AML-193 (cell line): ENCODE data around the gene SHQ1.

Experiments
- DNase-seq, 2 experiments: peaks; one replicate each; lab custom pipeline; 2025; lab: John Stamatoyannopoulos, UW

SHQ1 gene

GRCh38 chr3:72848703-72849081 is 447 bp upstream of the SHQ1 start:
- DNase-seq = peak; percentile 72 to 87

DNA sequence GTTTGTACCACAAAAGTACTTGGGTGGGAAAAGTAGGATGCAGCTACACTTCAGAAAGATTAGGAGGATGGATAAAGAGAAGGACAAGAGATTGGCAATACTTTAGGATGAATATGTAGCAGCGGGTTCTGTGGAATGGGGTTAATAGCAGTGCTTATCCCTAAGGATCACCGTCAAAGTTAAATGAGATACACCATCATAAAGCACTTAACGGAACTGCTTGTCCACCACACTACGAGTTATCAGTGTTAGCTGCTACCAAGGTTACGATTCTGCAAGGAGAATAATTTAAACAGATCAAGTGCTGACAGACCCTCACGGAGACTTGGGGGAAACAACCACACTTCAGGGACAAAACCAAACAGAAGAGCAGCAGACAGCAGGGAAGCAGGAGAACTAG is 963 bp downstream of the SHQ1 start:
- DNase-seq = peak; percentile 21 to 24

- no peak for DNase-seq
Measured at GRCh38 chr3:72846166-72846565, 2.1 kb downstream of the SHQ1 start.

DNA sequence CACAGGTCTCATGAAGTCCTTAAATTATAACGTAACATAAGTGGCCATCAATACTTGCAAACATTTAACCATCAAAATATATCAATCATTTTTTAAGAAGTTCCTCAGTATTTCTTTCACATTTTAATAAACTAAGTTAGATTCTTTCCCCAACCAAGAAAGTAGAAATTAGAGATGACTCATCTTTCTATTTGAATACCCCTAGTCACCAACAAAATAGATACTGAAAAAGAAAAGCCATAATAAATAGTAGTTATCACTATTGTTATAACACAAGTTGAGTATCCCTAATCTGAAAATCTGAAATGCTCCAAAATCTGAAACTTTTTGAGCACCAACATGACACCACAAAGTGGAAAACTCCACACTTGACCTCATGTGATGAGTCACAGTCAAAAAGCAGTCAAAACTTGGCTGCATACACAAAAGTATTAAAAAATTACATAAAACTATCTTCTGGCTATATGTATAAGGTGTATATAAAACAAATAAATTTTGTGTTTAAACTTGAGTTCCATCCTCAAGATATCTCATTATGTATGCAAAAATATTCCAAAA is 3.7 kb downstream of the SHQ1 start:
- DNase-seq = no peak

GRCh38 chr3:72839057-72839456 is 9.2 kb downstream of the SHQ1 start:
- DNase-seq = no peak

- no peak for DNase-seq
Measured at GRCh38 chr3:72836923-72837322, 11.3 kb downstream of the SHQ1 start.

GRCh38 chr3:72836416-72836815 is 11.8 kb downstream of the SHQ1 start:
- no peak for DNase-seq

DNA sequence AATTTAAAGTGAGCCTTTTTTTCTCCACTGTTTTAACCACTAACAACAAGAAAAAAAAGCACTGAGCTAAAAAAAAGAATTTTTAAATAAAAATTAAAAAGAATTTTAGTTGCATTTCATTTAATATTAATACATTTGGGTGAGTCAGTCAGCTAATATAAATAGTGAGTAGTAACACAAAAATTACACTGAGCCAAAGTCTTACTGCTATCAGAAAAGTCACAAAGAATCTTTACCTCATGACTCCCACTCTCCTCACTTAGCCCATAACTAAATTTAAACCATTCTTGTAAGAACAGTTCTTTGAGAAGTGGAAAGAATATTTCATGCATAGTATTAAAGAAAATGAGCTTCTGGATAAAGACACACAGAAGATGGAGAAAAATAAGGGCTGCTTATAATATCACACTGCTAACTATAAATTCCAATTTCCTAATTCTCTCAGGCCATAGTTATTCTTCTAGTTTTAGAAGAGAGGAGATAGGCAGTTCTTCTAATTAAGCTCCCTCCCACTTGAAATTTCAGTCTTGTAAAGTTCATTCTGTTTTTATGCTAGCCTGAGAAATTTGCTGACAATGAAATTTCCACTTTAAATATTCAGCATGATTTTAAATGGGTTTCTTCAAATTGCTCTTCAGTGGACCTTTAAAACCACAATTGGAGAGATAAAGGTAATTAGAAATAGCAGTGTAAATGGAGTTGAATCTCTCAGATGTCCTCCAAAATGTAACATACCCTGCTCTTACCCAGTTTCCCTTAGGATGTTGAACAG is 17.6 kb downstream of the SHQ1 start:
- no peak for DNase-seq

DNA sequence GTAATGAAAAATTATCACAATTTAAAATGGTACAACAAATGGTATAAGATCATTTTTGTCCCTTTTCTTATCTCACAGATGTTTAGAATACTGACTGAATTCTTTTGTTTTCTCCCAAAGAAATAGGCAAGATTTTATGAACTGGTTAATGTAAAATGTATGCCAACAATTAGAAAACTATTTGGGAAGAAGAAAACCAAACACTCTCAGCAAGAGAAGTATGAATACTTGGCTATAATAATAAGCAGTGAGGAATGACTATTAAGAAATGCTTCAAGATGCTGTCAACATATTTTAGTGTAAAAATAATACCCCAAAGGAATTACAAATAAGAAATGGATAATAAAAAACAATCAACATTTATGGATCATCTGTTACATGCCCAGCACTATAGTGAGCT is 18.5 kb downstream of the SHQ1 start:
- DNase-seq = no peak

DNA sequence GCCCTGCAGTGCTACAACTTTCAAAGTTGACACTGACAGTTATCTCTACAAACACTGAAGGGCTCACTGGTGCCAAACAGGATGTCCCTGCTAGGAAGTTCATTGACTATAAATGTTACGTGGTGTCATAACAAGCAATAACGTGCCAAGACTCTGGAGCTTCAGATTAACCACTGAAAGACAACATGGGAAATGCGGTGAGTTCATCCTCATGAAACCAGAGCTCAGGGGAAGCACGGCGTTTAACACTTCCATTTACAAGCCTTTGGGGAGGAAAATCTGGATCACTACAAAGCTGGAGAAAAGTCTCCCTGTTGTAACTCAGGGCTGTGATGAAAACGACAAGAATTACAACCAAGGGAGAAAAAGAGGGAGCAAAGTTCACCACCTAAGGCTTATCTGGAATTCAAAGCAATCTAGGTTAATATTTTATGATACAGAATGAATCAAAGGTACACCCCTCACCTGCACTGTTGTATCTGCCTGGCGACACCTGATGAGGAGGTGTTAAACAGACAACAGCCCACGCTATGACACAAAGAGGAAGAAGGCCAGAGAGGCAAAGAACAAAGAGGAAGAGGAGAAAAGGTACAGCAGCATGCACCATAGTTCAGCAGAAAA is 27.0 kb downstream of the SHQ1 start:
- no peak for DNase-seq

DNA sequence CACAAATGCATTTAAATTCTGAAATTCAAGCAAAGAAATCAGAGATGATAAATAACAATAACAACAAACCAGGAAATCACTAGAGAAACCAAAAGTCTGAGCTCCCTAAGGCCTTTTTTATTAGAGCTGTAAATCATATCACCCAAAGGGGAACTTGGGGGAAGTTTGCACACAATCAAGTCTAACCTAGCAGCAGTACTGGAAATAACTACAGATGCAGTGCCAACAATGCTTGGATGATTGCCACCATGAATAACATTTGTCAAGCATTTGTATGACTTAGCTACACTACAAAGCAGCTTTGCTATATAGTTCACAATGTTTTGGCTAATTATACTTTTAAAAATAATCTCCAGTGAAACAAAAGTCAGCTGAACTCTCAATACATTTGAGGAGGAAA is 27.8 kb downstream of the SHQ1 start:
- DNase-seq = no peak

DNA sequence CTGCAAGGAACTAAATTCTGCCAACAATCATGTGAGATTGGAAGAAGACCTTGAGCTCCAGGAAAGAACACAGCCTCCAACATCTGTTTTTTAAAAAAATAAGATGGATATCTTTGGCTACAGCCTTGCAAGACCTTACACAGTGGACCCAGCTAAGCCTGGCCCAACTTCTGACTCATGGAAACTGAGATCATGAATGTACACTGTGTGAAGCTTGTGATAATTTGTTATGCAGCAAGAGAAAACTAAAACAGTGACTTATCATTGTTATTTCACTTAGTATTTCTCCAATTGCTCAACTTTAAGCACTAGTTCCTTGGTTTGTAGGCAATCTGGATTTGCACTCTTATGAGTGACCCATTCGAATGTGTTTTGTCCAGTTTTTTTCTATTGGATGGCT is 29.3 kb downstream of the SHQ1 start:
- DNase-seq = no peak

DNA sequence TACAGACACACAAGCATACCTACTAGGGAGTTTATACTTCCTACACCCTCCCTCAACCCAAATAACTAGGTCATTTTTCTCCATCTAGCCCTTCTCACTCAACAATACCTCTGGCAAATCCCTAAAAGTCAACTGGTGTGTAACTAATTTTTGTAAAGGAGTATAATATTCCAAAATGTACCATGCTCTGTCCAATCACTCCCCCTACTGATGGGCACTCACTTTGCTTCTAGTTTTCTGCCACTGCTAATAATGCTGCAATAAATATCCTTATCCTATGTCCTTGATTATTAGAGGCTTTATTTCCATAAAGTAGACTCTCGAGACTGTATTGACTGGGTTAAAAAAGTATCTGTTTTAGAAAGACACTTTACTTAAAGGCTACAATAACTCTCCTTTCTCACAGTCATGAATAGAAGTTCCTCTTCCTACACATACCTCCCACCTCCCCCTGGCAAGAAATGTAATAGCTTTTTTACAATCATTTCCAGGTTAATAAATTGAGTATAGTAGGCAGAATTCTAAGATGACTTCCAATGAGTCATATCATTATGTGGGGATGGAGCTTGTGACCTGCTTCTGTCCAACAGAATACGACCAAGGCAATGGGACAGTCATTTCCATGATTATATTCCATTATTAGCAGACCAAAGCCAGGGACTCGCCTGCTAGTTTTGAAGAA is 30.0 kb downstream of the SHQ1 start:
- peak in 1 of 2 experiments; percentile 15 for DNase-seq

- DNase-seq = no peak
Measured at GRCh38 chr3:72816862-72817355, 31.3 kb downstream of the SHQ1 start.

DNA sequence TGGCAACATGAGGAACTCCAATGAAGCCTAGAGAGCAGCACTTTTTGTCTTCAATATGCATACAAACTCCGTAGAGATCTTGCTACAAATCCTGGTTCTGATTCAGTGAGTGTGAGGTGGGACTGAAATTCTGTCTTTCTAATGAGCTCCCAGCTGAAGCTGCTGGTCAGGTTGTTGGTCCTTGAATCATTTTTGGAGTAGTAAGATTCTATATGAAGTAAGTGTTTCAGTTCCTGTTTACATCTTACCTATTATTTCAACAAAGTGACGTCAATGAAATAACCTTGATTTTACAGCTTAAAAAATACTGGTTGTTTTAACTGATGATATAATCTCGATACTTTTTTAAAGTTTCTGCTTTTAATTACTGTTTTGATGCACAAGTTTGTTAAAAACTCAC is 33.9 kb downstream of the SHQ1 start:
- DNase-seq = no peak

DNA sequence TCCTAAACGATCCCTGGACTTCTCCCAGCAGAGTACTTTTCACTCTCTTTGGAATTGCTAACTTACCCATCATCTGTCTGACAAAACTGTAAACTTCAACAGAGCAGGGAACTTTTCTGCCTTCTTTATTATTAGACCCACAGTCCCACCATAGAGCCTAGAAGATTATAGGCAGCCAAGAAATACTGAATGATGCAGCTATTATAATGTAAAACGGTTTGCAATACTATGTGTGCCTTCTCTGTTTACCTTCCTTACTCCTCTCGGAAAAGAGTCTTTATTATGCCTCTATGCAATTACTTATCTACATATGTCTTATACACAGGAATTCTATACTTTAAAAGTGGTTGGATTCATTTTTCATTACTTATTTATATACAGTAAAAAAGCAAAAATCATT is 36.0 kb downstream of the SHQ1 start:
- no peak for DNase-seq

DNA sequence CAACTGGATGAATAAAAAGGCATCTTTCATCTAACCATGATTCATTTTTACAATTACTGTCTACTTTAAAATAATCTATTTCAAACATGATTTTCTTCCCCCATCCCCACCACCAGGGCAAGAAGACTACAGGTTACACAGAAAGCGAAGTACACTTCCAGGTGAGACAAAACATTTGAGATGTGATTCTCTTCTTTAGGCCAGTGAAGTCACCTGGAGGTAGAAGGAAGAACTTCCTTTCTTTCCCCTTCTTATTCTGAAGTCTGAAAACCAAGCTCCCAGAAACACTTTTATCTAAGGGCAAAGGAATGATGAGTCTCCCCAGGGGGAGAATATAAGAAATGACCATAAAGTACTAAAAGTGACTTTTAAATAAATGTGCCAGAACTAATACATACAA is 36.7 kb downstream of the SHQ1 start:
- DNase-seq = no peak

GRCh38 chr3:72810659-72811434 is 37.4 kb downstream of the SHQ1 start:
- no peak for DNase-seq

DNA sequence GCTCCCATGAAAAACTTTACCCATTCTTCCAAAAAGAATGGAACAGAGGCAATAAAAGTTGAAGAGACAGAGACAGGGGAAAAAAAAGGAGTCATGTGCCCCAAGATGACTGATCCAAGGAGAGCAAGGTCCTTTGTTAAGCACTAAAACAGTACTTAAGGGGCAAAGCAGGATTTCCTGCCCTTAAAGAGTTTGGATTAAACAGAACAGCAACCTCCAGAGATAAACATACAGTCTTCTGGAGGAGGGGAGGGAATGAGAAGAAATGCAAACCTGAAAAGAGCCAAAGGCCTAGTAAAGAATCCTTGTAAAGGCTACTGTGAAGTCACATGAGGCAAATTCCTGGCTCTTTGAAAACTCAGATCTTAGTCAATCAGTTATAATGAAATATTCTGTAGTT is 38.2 kb downstream of the SHQ1 start:
- DNase-seq = no peak

DNA sequence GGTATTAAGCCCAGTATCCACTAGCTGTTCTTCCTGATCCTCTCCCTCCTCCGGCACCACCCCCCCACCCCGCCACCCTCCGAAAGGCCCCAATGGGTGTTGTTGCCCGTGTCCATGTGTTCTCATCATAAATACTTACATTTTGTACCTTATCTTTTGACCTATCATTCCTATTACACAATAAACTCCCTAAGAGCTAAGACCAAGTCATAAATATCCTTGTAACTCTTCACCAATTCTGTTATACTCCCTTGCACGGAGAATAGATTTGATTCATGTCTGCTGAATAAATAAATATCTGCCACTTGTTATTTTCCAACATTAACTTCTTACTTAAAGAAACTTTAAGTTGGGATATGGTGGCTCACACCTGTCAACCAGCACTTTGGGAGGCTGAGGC is 43.9 kb downstream of the SHQ1 start:
- no peak for DNase-seq

- no peak for DNase-seq
Measured at GRCh38 chr3:72803573-72803972, 44.7 kb downstream of the SHQ1 start.

DNA sequence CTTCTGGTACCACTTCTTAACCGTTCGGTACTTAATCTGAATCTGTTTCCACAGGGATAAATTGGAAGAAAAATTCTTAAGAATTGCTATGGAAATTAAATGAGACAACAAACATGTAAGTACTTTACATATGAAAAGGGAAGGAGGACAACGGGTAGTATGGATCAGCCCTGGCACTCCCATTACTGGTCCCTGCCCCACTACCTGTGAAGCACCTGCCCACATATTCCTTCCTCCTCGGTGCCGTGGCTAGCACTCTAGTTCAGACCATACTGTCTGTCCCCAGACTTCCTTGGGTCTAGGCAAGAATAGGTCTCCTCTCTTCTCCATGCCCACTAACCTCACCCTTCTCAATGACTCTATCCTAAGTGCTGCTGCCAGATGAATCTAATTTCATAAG is 46.2 kb downstream of the SHQ1 start:
- DNase-seq = no peak
